Right ventricle myocardium superior (tissue), 1 donor: ENCODE measurements around the gene SCN1B. TPM values are rescaled to one million over a fixed set of nuclear protein-coding genes. Genes with fewer than 3 reads are reported as not detected.
"Not testable (repeated sequence)": the region's sequence is repeated elsewhere in the genome, so short reads cannot be mapped to it uniquely, and the experiment has no call there.

Experiments used
- ATAC-seq: fragments of 200-7000 bp; cut with Tn5 transposase; one replicate; pipeline ENCODE4 v1.9.1; 2020; ENCODE audit warnings: mild to moderate bottlenecking; ENCODE audit not compliant: poor library complexity
- DNase-seq: peaks from one replicate; pipeline ENCODE4 v3.0.0-alpha.2; 2020
- intact Hi-C: fragments of 100-400 bp; cut with DNase I; formaldehyde crosslinking; loops from one replicate; pipeline ENCODE4 v1.11.2; 2022
- long read RNA-seq: library from polyadenylated mRNA; unstranded; transcript quantifications from one replicate; pipeline ENCODE4 v2.0.0, GENCODE V29; 2021
- total RNA-seq: library from RNA; stranded (reverse); fragmentation: NEBNext Ultra II Directional; extraction: Animal tissue kit (Norgen Biotek cat#: 25700); gene quantifications from one replicate; pipeline ENCODE4 v1.2.1, GENCODE V29; 2021
- donor health status: DM: no; HTN: yes; CAD: no; lungs with severe emphysema.

The SCN1B gene
- total RNA-seq: 48.2 TPM
- long read RNA-seq, transcript SCN1B-201 (6 exons, 1,670 nt): major isoform, 102 of 109 reads
- long read RNA-seq, partial matches to known transcripts: 2 of 109 reads
- long read RNA-seq, other reads (novel, unspliced or antisense): 3 of 109 reads

DNA sequence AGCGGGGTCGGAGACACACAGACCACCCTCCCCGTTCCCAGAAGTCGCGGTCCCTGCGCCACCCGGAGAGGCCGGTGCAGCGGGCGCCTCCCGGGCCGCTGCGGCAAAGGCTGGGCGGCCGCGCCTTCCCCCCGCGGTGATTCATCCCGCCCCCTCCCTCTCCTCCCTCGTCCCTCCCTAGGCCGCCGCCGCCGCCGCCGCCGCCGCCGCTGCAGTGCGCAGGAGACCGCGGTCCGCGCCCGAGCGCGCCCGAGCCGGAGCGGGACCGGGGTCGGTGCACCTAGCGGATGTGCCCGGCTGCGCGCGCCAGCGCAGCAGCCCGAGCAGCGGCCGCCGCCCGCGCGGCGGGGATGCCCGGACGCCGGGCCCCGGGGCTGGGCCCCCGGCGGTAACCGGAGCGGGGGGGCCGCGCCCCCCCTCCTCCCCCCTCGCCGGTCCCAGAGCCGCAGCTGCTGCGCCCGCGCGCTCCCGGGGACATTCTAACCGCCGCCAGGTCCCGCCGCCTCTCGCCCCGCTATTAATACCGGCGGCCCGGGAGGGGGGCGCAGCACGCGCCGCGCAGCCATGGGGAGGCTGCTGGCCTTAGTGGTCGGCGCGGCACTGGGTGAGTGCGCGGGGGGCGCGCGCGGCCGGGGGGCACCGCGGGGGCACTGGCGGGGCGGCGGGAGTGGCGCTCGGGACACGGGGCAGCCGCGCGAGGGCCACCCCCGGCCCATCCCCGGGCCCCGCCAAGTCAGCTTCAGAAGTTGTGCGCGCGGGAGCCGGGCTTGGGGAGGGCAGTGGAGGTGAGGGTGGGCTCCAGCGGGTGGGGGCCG, at the start of gene SCN1B:
Gene SCN1B, plus strand, starts transcription at position 214 of the 815 bp plus-strand sequence. Its CDS starts 351 bp downstream, at position 565.
- peak; percentile 78 for DNase-seq
- ATAC-seq: peak; percentile 80
- intact Hi-C loops: no loop called here

DNA sequence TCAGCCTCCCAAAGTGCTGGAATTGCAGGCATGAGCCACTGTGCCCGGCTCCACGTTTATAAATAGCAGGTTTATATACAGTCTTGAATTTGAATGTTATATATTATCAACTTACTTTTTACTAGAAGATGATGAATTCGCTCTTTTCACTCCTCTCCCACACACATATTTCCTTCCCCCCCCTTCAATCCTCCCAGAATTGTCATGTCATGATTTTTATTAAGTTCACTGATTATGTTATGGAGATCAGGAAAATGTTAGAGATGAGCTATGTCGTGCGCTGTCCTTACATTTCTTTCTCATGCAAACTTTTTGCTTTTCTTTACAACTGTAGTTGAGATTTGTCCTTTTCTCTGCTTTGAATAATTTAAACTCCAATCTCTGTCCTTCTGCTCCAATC, 48.0 kb upstream of the SCN1B start:
- intact Hi-C loops: no loop called here
- DNase-seq (no peak), ATAC-seq (no peak)

GRCh38 chr19:34983786-34984185, 46.5 kb upstream of the SCN1B start:
- ATAC-seq: no peak
- intact Hi-C loops: no loop called here
- no peak for DNase-seq

GRCh38 chr19:34984287-34984686, 46.0 kb upstream of the SCN1B start:
- ATAC-seq: no peak

DNA sequence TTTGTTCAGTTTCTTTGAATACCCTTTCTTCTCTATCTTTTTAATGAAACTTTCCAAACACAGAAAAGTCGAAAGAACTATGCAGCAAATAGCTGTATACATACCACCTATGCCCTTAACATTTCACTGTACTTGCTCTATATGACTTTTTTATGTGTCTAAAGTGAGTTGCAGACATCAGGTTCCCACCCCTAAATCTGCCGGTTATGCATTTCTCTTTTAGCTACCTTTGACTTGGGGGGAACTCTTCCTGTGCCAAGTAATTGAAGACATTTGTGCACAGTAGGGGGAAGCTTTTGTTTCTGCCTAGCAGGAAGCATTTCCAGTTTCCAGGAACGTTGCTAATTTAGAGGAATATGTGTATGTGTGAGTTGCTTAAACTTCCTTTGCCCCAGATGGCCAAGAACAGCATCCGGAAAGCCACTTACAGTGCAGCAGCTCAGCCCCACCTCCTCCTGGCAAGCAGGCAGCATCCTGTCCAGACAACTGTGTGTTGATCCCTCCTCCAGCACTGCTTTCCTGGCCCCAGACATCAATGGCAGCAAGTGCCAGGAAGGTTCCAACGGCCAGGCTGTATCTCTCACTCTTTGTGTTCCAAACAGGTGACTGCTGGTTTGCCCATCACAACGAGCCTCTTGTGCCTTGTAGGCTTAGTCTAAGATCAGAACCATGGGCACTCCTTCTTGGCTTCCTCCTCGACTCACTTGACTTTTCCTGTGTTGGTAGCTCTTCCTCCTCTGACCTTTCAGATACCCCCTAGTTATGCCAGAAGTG, 44.8 kb upstream of the SCN1B start:
- ATAC-seq (peak; percentile 96), DNase-seq (peak; percentile 80)
- intact Hi-C loops: no loop called here

More at GRCh38 chr19:34984287-34984686, 46.0 kb upstream of the SCN1B start:
- intact Hi-C loops: no loop called here
- DNase-seq: no peak

- intact Hi-C loops: no loop called here
- ATAC-seq (no peak), DNase-seq (no peak)
These were observed 42.2 kb upstream of the SCN1B start for GRCh38 chr19:34988119-34988518.

DNA sequence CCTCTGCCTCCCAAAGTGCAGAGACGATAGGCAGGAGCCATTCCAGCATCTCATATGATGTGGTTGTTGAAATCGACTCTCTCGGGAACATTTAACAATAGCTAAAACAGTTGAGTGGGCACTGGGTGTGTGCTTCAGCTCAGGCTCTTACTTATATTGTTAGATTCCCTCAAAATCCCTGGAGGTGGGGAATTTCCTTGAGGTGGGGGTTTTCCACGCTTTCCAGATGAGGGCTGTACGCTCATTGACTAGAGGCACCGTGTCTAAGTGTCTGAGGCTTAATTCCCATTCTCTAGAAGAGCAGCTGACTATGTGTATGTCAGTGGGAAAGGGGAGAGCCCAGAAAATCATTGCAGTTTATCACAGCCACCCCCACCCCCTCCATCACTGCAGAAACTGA, 41.0 kb upstream of the SCN1B start:
- DNase-seq: no peak
- no peak for ATAC-seq
- intact Hi-C loops: no loop called here

DNA sequence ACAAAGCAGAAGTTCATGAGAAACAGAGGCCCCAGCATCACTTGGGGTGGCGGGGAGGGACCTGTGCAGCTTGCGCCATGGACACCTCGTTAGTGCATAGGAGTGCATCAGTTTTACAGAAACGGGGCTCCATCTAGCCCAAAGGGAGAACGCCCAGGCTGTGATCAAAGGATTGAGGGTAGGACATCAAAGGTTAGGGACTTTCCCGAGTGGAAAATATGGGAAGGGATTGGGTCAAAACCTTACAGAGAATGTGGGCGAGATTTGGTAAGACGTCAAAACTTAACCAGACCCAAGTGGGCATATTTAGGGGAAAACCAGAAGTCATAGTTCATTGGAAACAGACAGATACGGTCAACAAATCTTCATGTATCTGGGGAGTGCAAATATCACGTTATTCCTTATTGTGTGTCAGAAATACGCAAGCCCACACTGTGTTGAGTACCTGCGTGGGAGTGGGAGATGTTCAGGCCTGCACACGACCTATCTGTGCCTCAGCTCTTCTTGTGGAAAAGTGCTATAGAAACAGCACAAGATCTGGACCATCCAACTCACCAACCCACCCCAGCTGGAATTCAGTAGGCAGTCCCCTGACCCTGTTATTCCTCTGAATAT, 39.6 kb upstream of the SCN1B start:
- intact Hi-C loops: no loop called here
- DNase-seq: no peak
- ATAC-seq: no peak

- no peak for ATAC-seq
- no peak for DNase-seq
- intact Hi-C loops: no loop called here
These were observed 38.5 kb upstream of the SCN1B start for GRCh38 chr19:34991542-34992333.

DNA sequence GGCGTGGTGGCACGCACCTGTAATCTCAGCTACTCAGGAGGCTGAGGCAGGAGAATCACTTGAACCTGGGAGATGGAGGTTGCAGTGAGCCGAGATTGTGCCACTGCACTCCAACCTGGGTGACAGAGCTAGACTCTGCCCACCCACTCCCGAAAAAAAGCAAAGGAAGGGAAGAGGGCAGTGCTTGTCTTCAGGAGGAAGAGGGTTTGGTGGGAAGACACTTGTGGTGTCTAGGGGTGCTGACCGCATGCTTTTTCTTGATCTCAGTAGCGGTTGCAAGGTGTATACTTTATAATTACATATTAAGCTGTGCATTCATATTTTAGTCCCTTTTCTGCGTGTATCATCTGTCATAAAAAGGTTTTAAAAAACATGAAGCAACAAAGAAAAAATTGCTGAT, 37.7 kb upstream of the SCN1B start:
- intact Hi-C loops: not testable (repeated sequence)

DNA sequence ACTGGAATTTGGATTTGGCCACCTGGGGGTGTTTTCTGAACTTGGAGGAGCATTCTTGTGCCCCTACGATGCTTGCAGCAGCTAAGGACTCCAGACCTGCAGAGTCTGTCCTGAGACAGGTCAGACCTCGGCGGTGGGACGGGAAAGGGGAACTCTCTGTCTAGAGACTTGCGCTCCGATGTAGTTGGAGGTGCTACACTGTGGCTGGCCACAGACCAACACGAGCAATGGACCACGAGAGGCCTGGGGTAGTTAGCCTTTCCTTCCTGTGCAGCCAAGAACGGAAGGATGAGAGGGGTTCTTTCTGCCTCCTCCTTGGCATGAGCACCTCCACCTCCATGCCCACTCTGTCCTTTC, 36.0 kb upstream of the SCN1B start:
- intact Hi-C loops: no loop called here
- ATAC-seq (no peak), DNase-seq (no peak)

More for the DNA sequence above, 37.7 kb upstream of the SCN1B start:
- ATAC-seq, DNase-seq: not testable (repeated sequence)

GRCh38 chr19:34994643-34995541, 35.4 kb upstream of the SCN1B start:
- no peak for DNase-seq
- intact Hi-C loops: no loop called here
- peak; percentile 52 for ATAC-seq

DNA sequence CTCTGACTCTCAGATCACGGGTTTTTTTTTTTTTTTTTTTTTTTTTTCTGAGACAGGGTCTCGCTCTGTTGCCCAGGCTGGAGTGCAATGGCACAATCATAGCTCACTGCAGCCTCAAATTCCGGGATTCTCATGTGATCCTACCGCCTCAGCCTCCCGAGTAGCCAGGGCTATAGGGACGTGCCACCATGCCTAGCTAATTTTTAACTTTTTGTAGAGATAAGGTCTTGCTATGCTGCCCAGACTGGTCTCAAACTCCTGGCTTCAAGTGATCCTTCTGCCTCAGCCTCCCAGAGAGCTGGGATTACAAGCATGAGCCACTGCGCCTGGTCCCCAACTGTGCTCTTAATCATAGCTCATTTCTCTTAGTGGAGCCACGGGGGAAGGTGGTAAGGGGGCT, 34.7 kb upstream of the SCN1B start:
- intact Hi-C loops: no loop called here
- no peak for DNase-seq
- ATAC-seq: no peak

- ATAC-seq (no peak), DNase-seq (no peak)
- intact Hi-C loops: no loop called here
These were observed 33.1 kb upstream of the SCN1B start for GRCh38 chr19:34997071-34997617.

- intact Hi-C loops, ATAC-seq, DNase-seq: not testable (repeated sequence)
These were observed 32.0 kb upstream of the SCN1B start for GRCh38 chr19:34998224-34998623.

DNA sequence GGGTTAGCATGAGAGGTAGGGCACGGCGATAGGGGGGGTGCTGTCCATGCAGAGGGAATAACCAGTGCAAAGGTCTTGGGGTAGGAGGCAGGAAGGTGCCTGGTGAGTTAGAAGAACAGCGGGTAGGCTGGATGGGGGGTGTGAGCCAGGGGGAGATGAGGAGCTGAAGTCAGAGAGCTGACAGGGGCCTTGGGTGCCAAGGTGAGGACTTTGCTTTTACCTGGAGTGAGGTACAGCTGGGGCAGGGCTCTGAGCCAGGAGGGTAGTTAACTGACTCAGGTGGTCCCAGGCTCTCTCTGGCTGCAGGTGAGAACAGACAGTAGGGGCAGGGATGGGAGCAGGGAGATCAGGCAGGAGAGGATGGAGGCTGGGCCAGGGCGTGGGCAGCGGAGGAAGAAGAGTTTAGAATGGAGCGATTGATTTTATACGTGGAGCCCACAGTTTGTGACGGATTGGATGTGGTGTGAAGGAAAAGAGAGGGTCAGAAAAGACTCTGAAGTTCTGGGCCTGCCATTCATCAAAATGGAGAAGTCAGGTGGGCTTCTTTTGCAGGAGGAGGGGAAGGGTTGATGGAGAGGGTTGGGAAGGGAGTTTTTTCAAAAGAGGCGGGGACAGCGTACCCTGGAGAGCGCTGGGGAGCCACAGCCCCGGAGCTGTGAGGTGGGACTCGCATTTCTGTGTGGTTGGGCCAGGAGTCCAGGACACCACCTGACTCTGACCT, 31.3 kb upstream of the SCN1B start:
- intact Hi-C loops: no loop called here
- no peak for DNase-seq
- peak; percentile 14 for ATAC-seq
